HepG2 (cell line): ENCODE data around the gene NFAT5. TPM values are rescaled to one million over a fixed set of nuclear protein-coding genes. Genes with fewer than 3 reads are reported as not detected.

Source experiments
- ESRRA ChIP-seq: sonication (generic); formaldehyde crosslinking; IDR thresholded peaks from 2 replicates; pipeline ENCODE4 v1.5.1; 2020; ENCODE audit warnings: mild to moderate bottlenecking, low read depth, missing genetic modification reagents
- KLF16 ChIP-seq, 2 experiments: sonication (generic) in 1 of 2; formaldehyde crosslinking in 1 of 2; IDR thresholded peaks; 2 replicates each; pipeline versions ENCODE4 v1.6.1 to v1.8.0; 2016 to 2023; ENCODE audit warnings: missing genetic modification reagents in 2 of 2, missing compliant biosample characterization in 1 of 2
- NCOA1 ChIP-seq: sonication (generic); formaldehyde crosslinking; IDR thresholded peaks from 2 replicates; pipeline ENCODE4 v1.9.0; 2021; ENCODE audit warnings: missing genetic modification reagents
- NFIB ChIP-seq: sonication (generic); formaldehyde crosslinking; IDR thresholded peaks from 2 replicates; pipeline ENCODE4 v1.9.0; 2021; ENCODE audit warnings: missing genetic modification reagents, mild to moderate bottlenecking, borderline replicate concordance
- SUZ12 ChIP-seq: fragments of 150-350 bp; IDR thresholded peaks from 2 replicates; pipeline ENCODE4 v1.6.1; 2014; ENCODE audit warnings: low read depth, low read length
- ZNF234 ChIP-seq: sonication (generic); formaldehyde crosslinking; conservative IDR thresholded peaks from 2 replicates; pipeline ENCODE4 v1.5.1; 2020; ENCODE audit warnings: mild to moderate bottlenecking, missing genetic modification reagents
- ZNF292 ChIP-seq: sonication (generic); formaldehyde crosslinking; IDR thresholded peaks from 2 replicates; pipeline ENCODE4 v1.8.1; 2022; ENCODE audit warnings: mild to moderate bottlenecking, low read depth, missing genetic modification reagents, borderline replicate concordance
- ZNF563 ChIP-seq: sonication (generic); formaldehyde crosslinking; IDR thresholded peaks from 2 replicates; pipeline ENCODE4 v1.8.0; 2022; ENCODE audit warnings: mild to moderate bottlenecking, moderate library complexity, missing genetic modification reagents
- polyA plus RNA-seq, 8 experiments: library from polyadenylated mRNA; depleted of rRNA in 3 of 8; stranded (reverse) in 7 of 8; unstranded in 1 of 8; fragments of >200 nt; fragmentation: Illumina TruSeq in 4 of 8; extraction: Trizol in 4 of 8; gene quantifications; 2 replicates each; pipeline versions ENCODE4 v1.2.1 to v1.2.3, GENCODE V29; 2011 to 2016; ENCODE audit warnings: low read depth in 4 of 8, missing spikeins in 1 of 8, mixed read lengths in 1 of 8; ENCODE audit not compliant: insufficient read depth in 1 of 8
- total RNA-seq, 5 experiments: library from RNA; depleted of rRNA; stranded (reverse); fragments of >200 nt; fragmentation: Illumina TruSeq; extraction: Trizol; gene quantifications; 2 replicates each; pipeline ENCODE4 v1.2.3, GENCODE V29; 2016; ENCODE audit warnings: low read depth in 1 of 5
- TF ChIP-seq, protein P1 (sequence below): sonication (generic); formaldehyde crosslinking; IDR thresholded peaks from 2 replicates; pipeline ENCODE4 v1.4.0; 2020; ENCODE audit warnings: missing genetic modification reagents, borderline replicate concordance
- TF ChIP-seq, protein P2 (sequence below): sonication (generic); formaldehyde crosslinking; IDR thresholded peaks from 2 replicates; pipeline ENCODE4 v1.9.0; 2021; ENCODE audit warnings: mild to moderate bottlenecking, missing genetic modification reagents
- TF ChIP-seq, protein P3 (sequence below): IDR thresholded peaks from 2 replicates; pipeline ENCODE4 v1.6.1; 2012; ENCODE audit warnings: inconsistent platforms
- TF ChIP-seq, protein P4 (sequence below): sonication (generic); formaldehyde crosslinking; conservative IDR thresholded peaks from 2 replicates; pipeline ENCODE4 v1.4.0; 2020; ENCODE audit warnings: missing genetic modification reagents
- TF ChIP-seq, protein P5 (sequence below): sonication (generic); formaldehyde crosslinking; IDR thresholded peaks from 2 replicates; pipeline ENCODE4 v1.4.0; 2020; ENCODE audit warnings: mild to moderate bottlenecking, missing genetic modification reagents
- TF ChIP-seq, protein P6 (sequence below): sonication (generic); formaldehyde crosslinking; IDR thresholded peaks from 2 replicates; pipeline ENCODE4 v1.8.0; 2022; ENCODE audit warnings: mild to moderate bottlenecking, missing genetic modification reagents, borderline replicate concordance

Gene NFAT5
- total and polyA plus RNA-seq, 2 of the 13 experiments (the other 11 are each of a cell fraction or from before 2014, with no cell fraction given), result 20.5 to 54.3 TPM

DNA sequence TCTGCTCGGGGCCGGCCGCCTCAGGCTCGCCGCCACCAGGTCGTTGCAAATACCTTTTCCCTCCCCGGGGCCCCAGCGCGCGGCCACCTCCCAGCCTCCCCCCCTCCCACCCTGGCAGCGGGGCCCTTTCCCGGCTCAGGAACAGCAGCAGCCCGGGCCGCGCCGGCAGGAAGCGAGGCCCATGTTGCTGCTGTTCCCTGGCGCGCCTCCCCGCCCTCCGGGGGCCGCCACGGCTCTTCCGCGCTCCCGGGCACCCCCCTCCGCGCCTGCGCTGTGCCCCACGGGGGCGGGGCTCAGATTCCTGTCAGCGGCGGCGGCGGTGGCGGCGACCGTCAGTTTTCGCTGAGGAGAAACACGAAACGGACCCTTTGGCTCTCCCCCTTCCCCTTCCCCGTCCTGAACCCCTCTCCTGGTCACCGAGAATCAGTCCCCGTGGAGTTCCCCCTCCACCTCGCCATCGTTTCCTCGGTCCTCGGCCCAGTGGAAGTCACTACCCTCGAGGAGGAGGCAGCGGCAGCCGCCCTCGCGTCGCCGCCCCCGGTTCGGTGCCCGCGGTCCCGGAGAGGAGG is at the start of gene NFAT5 (continued):
- TF ChIP-seq, protein P1, sequence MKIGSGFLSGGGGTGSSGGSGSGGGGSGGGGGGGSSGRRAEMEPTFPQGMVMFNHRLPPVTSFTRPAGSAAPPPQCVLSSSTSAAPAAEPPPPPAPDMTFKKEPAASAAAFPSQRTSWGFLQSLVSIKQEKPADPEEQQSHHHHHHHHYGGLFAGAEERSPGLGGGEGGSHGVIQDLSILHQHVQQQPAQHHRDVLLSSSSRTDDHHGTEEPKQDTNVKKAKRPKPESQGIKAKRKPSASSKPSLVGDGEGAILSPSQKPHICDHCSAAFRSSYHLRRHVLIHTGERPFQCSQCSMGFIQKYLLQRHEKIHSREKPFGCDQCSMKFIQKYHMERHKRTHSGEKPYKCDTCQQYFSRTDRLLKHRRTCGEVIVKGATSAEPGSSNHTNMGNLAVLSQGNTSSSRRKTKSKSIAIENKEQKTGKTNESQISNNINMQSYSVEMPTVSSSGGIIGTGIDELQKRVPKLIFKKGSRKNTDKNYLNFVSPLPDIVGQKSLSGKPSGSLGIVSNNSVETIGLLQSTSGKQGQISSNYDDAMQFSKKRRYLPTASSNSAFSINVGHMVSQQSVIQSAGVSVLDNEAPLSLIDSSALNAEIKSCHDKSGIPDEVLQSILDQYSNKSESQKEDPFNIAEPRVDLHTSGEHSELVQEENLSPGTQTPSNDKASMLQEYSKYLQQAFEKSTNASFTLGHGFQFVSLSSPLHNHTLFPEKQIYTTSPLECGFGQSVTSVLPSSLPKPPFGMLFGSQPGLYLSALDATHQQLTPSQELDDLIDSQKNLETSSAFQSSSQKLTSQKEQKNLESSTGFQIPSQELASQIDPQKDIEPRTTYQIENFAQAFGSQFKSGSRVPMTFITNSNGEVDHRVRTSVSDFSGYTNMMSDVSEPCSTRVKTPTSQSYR (CRISPR knock-in tag), result no peak; the same call in 1 of the 2 replicates
- TF ChIP-seq ESRRA (CRISPR knock-in tag) (no peak), ZNF292 (CRISPR knock-in tag) (peak; percentile 82; the same call in 1 of the 2 replicates), ZNF234 (CRISPR knock-in tag) (peak; percentile 97; the same call in 1 of the 2 replicates), SUZ12 (no peak), ZNF563 (CRISPR knock-in tag) (no peak), NFIB (CRISPR knock-in tag) (no peak), KLF16 (CRISPR knock-in tag; IDR thresholded peaks at IDR 0.05) (peak in 1 of 2 experiments; percentile 97; a peak in 2 of 4 replicates), NCOA1 (CRISPR knock-in tag) (peak; percentile 91; the same call in 1 of the 2 replicates)
- TF ChIP-seq, protein P2, sequence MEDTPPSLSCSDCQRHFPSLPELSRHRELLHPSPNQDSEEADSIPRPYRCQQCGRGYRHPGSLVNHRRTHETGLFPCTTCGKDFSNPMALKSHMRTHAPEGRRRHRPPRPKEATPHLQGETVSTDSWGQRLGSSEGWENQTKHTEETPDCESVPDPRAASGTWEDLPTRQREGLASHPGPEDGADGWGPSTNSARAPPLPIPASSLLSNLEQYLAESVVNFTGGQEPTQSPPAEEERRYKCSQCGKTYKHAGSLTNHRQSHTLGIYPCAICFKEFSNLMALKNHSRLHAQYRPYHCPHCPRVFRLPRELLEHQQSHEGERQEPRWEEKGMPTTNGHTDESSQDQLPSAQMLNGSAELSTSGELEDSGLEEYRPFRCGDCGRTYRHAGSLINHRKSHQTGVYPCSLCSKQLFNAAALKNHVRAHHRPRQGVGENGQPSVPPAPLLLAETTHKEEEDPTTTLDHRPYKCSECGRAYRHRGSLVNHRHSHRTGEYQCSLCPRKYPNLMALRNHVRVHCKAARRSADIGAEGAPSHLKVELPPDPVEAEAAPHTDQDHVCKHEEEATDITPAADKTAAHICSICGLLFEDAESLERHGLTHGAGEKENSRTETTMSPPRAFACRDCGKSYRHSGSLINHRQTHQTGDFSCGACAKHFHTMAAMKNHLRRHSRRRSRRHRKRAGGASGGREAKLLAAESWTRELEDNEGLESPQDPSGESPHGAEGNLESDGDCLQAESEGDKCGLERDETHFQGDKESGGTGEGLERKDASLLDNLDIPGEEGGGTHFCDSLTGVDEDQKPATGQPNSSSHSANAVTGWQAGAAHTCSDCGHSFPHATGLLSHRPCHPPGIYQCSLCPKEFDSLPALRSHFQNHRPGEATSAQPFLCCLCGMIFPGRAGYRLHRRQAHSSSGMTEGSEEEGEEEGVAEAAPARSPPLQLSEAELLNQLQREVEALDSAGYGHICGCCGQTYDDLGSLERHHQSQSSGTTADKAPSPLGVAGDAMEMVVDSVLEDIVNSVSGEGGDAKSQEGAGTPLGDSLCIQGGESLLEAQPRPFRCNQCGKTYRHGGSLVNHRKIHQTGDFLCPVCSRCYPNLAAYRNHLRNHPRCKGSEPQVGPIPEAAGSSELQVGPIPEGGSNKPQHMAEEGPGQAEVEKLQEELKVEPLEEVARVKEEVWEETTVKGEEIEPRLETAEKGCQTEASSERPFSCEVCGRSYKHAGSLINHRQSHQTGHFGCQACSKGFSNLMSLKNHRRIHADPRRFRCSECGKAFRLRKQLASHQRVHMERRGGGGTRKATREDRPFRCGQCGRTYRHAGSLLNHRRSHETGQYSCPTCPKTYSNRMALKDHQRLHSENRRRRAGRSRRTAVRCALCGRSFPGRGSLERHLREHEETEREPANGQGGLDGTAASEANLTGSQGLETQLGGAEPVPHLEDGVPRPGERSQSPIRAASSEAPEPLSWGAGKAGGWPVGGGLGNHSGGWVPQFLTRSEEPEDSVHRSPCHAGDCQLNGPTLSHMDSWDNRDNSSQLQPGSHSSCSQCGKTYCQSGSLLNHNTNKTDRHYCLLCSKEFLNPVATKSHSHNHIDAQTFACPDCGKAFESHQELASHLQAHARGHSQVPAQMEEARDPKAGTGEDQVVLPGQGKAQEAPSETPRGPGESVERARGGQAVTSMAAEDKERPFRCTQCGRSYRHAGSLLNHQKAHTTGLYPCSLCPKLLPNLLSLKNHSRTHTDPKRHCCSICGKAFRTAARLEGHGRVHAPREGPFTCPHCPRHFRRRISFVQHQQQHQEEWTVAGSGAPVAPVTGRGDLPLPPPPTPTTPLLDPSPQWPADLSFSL (CRISPR knock-in tag), result peak; percentile 54; the same call in 1 of the 2 replicates
- TF ChIP-seq, protein P3, sequence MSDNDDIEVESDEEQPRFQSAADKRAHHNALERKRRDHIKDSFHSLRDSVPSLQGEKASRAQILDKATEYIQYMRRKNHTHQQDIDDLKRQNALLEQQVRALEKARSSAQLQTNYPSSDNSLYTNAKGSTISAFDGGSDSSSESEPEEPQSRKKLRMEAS, result peak; percentile 93
- TF ChIP-seq, protein P4, sequence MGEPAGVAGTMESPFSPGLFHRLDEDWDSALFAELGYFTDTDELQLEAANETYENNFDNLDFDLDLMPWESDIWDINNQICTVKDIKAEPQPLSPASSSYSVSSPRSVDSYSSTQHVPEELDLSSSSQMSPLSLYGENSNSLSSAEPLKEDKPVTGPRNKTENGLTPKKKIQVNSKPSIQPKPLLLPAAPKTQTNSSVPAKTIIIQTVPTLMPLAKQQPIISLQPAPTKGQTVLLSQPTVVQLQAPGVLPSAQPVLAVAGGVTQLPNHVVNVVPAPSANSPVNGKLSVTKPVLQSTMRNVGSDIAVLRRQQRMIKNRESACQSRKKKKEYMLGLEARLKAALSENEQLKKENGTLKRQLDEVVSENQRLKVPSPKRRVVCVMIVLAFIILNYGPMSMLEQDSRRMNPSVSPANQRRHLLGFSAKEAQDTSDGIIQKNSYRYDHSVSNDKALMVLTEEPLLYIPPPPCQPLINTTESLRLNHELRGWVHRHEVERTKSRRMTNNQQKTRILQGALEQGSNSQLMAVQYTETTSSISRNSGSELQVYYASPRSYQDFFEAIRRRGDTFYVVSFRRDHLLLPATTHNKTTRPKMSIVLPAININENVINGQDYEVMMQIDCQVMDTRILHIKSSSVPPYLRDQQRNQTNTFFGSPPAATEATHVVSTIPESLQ (CRISPR knock-in tag), result peak; percentile 89; the same call in 1 of the 2 replicates
- TF ChIP-seq, protein P5, sequence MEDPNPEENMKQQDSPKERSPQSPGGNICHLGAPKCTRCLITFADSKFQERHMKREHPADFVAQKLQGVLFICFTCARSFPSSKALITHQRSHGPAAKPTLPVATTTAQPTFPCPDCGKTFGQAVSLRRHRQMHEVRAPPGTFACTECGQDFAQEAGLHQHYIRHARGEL (CRISPR knock-in tag), result no peak
- TF ChIP-seq, protein P6, sequence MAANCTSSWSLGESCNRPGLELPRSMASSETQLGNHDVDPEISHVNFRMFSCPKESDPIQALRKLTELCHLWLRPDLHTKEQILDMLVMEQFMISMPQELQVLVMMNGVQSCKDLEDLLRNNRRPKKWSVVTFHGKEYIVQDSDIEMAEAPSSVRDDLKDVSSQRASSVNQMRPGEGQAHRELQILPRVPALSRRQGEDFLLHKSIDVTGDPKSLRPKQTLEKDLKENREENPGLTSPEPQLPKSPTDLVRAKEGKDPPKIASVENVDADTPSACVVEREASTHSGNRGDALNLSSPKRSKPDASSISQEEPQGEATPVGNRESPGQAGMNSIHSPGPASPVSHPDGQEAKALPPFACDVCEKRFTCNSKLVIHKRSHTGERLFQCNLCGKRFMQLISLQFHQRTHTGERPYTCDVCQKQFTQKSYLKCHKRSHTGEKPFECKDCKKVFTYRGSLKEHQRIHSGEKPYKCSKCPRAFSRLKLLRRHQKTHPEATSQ (CRISPR knock-in tag), result peak; percentile 87; the same call in 1 of the 2 replicates
